ENCODE results near the gene ITSN1.

DNA sequence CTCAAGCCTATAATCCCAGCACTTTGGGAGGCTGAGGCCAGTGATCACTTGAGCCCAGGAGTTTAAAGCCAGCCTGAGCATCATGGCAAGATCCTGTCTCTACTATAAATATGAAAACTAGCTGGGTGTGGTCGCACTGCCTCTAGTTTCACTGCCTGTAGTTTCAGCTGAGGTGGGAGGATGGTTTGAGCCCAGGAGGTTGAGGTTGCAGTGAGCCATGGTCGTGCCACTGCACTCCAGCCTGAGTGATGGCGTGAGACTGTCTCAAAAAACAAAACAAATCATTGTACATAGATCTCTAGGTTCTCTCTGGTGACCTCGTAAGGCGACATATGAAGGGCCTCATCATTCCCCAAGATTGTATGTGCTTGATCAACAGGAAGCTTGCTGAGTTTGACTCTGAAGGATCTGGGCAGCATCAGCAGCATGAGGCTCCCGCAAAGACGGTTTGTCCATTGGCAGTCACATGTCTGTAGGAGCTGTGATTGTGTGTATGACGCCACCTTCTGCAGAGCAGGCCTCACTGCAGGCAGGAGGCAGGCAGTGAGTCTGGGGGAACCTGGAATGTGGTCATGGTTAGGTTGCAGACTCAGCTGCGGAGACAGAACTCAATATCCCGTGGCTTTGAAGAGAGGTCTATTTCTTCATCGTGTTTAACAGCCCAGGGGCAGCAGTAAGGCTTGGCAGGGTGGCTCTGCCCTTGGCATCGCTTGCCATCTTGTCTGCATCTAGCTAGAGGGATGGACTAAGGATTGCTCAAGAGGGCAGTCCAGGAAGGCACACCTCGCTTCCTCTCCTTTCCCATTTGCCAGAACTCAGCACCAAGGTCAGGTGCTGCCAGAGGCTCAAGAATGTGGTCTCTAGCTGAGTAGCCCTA is 259.3 kb downstream of the ITSN1 start:
- TF ChIP-seq, protein P1, sequence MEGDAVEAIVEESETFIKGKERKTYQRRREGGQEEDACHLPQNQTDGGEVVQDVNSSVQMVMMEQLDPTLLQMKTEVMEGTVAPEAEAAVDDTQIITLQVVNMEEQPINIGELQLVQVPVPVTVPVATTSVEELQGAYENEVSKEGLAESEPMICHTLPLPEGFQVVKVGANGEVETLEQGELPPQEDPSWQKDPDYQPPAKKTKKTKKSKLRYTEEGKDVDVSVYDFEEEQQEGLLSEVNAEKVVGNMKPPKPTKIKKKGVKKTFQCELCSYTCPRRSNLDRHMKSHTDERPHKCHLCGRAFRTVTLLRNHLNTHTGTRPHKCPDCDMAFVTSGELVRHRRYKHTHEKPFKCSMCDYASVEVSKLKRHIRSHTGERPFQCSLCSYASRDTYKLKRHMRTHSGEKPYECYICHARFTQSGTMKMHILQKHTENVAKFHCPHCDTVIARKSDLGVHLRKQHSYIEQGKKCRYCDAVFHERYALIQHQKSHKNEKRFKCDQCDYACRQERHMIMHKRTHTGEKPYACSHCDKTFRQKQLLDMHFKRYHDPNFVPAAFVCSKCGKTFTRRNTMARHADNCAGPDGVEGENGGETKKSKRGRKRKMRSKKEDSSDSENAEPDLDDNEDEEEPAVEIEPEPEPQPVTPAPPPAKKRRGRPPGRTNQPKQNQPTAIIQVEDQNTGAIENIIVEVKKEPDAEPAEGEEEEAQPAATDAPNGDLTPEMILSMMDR (IDR thresholded peaks at IDR 0.05), result peak; percentile 20 to 62 (median 44)
- no peak for TF ChIP-seq POLR2A (IDR thresholded peaks at IDR 0.05)
